Hematopoietic multipotent progenitor cell treated with erythropoietin and hydrocortisone succinate and interleukin-3 and kit ligand, for 8 days (in vitro differentiated cells): ENCODE data around the gene A1CF.
A peak's percentile ranks its signal among the peaks of the same experiment; 100 is the strongest.
"Not testable (repeated sequence)": the region's sequence is repeated elsewhere in the genome, so short reads cannot be mapped to it uniquely, and the experiment has no call there.

ENCODE experiments used
- DNase-seq: peaks from one replicate; pipeline ENCODE4 v3.0.0-alpha.2; 2015

A1CF gene

DNA sequence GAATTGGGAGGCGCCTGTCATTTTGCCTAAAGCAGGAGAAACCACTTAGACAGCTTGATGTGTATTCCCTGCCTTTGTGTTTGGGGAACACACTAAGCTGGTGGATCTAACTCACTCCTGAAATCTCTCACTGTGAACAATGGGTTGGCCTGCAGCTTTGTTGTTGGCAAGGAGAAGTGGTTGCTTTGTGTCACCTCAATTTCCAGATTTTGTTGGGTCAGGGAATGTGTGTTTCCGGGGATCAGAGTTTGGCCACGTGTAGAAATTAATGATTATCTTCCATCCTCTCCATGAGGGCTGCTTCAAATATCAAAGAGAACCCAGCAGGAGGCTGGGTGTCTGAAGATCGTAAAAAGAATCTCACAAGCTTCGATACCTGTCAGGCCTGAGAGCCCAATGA, 27.8 kb downstream of the A1CF start:
- no peak for DNase-seq

DNA sequence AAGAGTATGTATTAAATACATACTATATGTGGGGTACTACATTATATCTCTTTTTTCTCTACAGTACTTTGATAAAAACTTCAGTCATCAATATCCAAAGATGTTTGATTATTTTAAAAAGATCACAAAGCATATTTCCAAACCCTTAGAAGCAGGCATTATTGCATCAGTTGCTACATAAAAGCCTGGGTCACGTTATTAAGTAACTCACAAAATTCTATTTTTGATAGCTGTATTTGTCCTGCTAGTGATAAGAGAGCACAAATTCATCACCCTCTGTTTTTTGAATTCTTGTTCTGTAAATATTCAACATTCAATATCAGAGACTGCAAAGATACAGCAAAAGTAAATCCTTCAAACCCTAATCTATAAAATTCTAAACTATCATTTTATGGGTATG, 30.0 kb downstream of the A1CF start:
- no peak for DNase-seq

DNA sequence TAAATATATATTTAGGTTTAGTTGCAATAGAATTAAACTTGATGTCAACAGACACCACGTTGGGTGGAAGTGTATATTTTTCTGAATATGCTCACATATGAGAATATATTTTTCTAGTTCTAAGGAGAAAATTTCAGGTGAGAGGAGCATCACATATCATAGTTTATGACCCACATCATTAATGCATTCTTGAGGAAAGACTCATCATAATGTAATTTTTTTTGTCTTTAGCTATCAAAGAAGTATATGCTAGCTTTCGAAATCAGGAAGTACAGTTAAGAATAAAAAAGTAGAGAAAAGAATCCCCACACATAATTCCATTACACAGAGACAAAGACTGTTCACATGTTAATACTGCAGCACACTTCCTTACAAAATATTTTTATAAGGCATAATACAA, 30.4 kb downstream of the A1CF start:
- DNase-seq, result no peak

DNA sequence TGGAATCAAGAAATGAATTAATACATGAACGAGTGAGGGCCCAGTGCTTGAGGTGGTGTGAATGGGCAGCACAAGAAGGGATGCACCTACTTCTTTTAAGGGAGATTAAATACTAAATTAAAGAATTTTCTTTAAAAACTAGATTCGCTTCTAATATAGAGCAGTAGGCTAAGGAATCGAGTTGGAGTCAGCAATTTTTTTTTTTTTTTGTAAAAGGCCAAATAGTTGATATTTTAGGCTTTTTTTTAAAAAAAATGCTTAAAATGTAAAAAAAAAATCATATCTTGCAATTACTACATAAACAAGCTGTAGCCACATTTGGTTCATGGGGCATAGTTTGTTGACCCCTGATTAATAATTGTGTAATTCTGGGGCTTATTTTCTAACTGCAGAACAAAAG, 31.9 kb downstream of the A1CF start:
- DNase-seq, result no peak

DNA sequence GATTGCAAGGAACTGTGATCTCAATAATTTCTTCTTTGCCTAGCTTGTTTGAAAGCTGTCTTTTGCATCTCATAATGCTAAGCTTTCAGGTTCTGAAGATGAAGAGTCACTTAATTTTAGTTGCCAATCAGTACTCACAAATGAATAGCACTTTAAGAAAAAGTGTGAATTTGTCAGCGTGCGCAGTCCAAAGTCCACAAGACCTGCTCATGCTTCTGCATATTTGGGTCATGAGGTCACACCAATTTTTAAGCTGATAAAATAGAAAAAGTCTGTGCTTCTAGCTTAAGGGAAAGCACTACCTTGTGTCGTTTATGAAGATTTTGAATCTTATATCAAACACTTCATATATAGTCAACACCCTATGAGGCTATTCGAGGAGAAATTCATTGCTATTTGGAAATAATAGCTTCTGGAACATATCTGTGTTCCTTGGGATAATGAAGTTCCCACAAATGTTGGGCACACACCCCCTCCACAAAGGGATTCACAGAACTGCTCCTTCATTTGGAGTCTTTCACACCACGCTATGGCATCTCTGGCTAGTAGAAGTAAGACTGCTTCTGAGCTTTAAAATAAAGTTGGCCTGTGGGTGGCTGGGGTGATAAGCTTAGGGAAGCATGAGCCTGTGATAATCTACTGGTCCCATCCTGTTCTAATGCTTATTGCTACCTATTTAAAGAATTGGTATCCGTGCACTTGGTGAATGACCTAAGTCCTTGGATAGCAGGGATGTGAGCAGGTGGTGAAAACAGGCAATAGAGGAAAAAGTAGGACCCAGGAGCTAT, 33.3 kb downstream of the A1CF start:
- no peak for DNase-seq

- DNase-seq, result no peak
Observed at GRCh38 chr10:50850578-50851230, 34.7 kb downstream of the A1CF start.

DNA sequence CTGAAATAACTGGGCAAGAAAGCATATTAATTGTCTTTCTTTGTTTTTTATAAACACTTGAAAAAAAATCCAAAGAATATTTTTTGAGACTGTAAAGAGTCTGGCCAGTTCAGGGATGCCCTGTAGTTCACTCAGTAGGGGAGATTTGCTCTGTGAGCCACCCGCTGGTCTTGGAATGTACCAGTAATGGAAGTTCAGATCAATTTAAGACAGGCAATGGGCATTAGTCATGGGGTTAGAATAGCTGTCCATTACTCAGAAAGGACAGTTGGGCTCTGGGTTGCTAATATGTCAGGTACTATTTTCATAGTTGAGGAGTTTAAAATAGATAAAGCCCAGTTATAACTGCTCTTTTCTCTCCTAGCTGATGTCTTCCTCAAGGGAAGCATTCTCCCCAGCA, 38.7 kb downstream of the A1CF start:
- no peak for DNase-seq

DNA sequence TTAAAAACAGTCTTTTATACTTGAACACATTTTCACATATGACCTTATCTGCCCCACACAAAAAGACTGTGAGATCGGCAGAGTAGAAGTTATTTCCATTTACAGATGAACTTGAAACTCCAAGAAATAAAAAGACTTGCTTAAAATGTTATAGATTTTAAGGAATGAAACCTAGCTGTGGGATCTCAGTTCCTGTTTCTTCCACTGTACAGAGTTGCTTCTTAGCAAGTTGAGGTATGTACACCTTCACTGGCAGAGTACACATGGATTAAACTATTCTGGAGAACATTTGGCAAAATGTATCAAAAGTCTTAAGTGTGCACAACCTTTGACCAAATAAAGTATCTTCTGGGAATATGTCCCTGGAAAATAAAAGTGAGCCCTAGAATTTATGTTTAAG, 48.3 kb downstream of the A1CF start:
- DNase-seq, result no peak

- no peak for DNase-seq
Observed at GRCh38 chr10:50832171-50832751, 53.2 kb downstream of the A1CF start.

GRCh38 chr10:50830066-50830465, 55.4 kb downstream of the A1CF start:
- no peak for DNase-seq

DNA sequence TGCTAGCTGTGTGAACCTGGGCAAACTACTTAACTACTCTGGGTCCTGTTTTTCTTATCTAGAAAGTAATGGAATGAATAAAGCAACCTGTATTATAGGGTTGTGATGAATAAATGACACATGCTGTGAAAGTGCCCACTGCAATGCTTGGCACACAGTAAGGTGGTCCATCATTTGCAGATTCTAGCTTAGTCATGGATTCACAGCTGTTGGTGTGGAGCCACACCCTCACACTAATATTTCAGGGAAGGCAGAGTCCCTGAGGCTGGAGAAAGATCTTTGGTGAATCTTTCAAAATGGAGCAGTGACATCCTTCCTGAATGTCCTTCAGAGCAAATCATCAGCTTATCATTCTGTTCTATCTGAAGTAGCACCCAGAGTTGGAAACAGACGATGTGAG, 60.6 kb downstream of the A1CF start:
- no peak for DNase-seq

DNA sequence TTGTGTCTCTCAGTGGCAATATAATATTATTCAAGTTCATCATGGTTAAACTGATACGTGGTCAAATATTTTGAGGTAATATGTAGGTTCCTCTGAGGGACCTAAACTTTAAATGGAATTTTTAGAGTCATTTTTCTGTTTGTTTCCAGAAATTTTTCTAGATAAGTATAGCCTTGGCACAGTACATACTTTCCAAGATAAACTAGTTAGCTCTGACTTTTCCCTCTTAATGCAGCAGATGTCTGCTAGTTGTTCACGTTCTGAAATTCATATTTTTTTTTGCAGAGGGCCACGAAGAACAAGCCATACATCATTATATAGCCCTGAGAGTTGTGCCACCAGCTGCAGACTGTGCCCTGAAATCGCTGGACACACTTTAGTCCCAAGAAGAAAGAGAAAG, 61.6 kb downstream of the A1CF start:
- no peak for DNase-seq

DNA sequence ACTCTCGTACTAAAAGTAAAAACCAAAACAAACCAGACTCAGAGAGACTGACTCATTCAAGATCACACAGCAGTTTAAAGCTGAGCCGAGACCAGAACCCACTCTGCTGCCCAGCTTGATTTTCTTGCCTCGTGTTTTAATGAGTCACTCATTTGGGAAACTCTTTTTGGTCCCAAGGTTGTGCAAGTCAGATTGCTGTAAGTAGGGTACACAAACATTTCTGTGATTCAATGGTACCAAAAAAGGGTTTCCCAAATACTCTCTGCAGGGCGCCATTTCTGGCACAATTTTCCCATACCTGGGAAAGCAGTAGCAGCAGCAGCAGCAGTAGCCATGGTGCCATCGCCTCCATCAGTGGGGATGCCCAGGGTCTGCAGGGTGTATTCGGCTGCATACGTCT, 75.8 kb downstream of the A1CF start:
- no peak for DNase-seq

DNA sequence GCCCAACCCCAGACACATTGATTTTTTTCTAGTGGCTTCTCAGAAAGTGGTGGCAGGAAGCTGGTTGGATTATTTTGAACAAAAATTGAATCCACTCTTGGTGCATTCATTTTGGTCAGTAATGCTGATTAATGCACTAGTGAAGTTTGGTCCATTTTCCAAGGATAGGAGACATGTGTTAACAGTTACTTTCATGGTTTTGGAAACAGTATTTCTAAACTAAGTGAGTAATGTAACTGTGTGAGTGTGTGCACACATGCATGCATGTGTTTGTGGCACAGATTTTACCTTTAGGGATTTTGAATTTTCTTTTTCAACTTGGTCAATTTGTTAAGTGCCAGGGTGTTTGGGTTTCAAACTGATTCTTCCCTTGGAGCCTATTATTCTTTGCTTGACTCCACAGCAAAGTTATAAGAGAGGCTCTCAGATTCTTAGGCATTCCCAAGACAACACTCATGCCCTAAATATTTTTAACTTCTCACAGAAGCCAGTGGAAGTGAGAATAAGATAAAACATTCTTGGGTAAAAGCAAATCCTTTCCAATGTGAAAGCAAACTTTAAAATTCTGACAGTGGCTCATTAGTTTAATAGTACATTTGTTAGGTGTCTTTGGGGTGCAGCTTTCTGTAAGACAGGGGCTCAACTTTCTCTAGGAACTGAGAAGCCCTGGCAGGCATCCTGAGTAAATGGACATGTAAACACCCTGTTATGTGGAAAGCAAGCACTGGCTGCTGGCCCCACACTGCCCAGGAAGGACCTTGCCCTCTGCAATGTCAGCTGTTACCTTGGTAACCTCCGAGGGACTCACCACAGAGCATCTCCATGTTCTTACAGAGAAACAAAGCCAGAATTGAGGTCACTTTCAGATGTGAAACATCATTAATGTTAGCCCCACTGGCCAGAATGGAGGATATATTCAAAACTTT, 77.3 kb downstream of the A1CF start:
- no peak for DNase-seq

DNA sequence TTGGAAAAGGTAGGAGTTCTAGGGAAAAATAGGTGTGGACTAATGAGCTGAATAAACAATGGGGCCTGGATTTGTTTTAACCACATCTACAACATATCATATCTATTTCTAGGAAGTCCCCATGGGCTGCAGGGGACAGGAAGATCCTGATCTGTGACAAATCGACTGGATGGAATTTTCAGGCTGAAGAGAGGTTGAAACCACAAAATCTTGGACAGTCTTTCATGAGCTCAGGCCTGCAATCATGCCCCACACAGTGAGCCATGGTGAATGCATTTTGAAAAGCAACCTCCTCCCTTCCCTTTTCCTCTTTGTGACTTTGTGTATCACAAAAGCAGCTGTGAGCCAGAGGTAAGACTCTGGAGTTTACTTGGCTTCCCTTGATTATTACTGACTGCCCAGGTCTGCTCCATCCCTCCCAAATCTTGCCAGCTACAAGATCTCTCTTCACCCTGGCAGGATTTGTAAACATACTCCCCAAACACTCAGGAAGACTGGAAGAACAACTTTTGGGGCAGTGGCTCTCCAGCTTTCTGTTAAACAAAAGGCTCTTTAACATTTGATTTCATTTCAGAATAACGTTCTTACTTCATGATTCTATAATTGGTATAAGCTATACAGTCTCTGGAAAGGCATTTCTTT, 79.3 kb downstream of the A1CF start:
- no peak for DNase-seq

GRCh38 chr10:50799595-50799994, 85.8 kb downstream of the A1CF start:
- no peak for DNase-seq

- no peak for DNase-seq
Observed at GRCh38 chr10:50798297-50798696, 87.1 kb downstream of the A1CF start.

DNA sequence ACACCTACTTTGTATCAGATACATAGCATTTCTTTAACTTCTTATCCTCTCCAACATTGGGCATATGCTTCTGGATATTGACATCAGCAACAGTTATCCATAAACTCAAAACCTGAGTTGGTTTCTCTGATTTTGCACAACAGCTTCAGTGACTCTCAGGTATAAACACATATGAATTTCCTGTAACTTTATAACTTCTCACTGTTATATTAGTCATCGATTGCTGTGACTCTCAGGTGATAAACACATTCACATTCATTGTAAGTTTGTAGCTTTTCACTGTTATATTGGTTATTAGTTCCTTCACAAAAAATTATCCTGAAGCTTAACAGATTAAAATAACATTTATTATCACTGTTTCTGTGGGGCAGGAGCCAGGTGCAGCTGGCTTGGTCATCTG, 88.7 kb downstream of the A1CF start:
- no peak for DNase-seq

- DNase-seq, result no peak
Observed at GRCh38 chr10:50794490-50794889, 90.9 kb downstream of the A1CF start.

GRCh38 chr10:50788951-50789945, 96.2 kb downstream of the A1CF start:
- peak; percentile 16 for DNase-seq

- not testable (repeated sequence) for DNase-seq
Observed at GRCh38 chr10:50787962-50788361, 97.5 kb downstream of the A1CF start.
